ENCODE measurements around the gene ULK4.
"Not testable (repeated sequence)": the region's sequence is repeated elsewhere in the genome, so short reads cannot be mapped to it uniquely, and the experiment has no call there.

ULK4 gene

DNA sequence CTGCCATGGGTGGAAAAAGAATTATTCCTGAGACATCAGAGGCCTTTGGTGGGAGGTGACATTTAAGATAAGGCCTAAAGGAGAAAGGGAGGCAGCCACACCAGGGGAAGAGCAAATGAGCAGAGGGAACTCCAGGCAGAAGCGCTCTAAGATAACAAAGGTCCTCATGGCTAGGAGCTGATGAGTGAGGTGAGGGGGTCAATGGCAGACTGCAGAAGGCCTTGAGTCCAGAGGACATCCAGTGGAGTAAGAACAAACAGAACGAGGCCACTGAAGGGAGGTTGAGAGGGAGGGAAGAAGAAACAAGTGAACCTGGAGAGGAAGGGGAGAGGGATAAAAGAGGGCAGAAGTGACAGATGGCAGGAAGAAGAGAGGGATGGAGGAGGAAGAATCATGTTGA lies 665.3 kb downstream of the ULK4 start:
- POLR2A ChIA-PET, result no interaction called here
- CTCF ChIA-PET, result interaction anchor here (0.6 kb wide), 1 partner anchor 60 kb away, joined by 8 read pairs; no protein-coding TSS in a partner anchor
- no peak for TF ChIP-seq BHLHE40 (IDR thresholded peaks at IDR 0.05; ENCODE audit: borderline replicate concordance)
- TF ChIP-seq ZNF384 (IDR thresholded peaks at IDR 0.05), result no peak
- no peak for TF ChIP-seq HDGF (IDR thresholded peaks at IDR 0.05; ENCODE audit: borderline replicate concordance)
- no peak for TF ChIP-seq NFRKB (IDR thresholded peaks at IDR 0.05)
- no peak for TF ChIP-seq SP1 (IDR thresholded peaks at IDR 0.05)
- no peak for TF ChIP-seq ARNT (IDR thresholded peaks at IDR 0.05)
- no peak for TF ChIP-seq FOXA1 (IDR thresholded peaks at IDR 0.05)
- no peak for TF ChIP-seq ELF4 (IDR thresholded peaks at IDR 0.05)
- TF ChIP-seq L3MBTL2 (conservative IDR thresholded peaks at IDR 0.05), result no peak
- TF ChIP-seq LEF1 (IDR thresholded peaks at IDR 0.05; ENCODE audit: borderline replicate concordance), result no peak
- no peak for TF ChIP-seq SUZ12 (IDR thresholded peaks at IDR 0.05)
- no peak for TF ChIP-seq TARDBP (IDR thresholded peaks at IDR 0.05)
- TF ChIP-seq, protein P1, sequence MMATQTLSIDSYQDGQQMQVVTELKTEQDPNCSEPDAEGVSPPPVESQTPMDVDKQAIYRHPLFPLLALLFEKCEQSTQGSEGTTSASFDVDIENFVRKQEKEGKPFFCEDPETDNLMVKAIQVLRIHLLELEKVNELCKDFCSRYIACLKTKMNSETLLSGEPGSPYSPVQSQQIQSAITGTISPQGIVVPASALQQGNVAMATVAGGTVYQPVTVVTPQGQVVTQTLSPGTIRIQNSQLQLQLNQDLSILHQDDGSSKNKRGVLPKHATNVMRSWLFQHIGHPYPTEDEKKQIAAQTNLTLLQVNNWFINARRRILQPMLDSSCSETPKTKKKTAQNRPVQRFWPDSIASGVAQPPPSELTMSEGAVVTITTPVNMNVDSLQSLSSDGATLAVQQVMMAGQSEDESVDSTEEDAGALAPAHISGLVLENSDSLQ (IDR thresholded peaks at IDR 0.05), result no peak
- no peak for TF ChIP-seq FOXK2 (IDR thresholded peaks at IDR 0.05)
- no peak for TF ChIP-seq FOXM1 (IDR thresholded peaks at IDR 0.05; ENCODE audit: borderline replicate concordance)
- no peak for DNase-seq (ENCODE audit: extremely low spot score)

DNA sequence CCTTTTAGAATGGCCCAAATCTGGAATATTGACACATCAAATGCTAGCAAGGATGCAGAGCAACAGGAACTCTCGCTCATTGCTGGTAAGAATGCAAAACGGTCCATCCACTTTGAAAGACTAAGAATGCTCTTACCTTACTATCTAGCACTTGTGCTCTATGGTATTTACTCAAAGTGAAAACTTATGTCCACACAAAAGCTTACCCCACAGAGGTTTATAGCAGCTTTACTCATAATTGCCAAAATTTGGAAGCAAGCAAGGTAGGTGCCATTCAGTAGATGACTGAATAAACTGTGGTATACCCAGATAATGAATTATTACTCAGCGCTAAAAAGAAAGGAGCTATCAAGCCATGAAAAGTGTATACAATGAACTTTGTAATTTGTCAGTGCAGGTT lies 666.2 kb downstream of the ULK4 start:
- TF ChIP-seq FOXA1 (IDR thresholded peaks at IDR 0.05), result no peak
- no peak for TF ChIP-seq TARDBP (IDR thresholded peaks at IDR 0.05)
- TF ChIP-seq ARNT (IDR thresholded peaks at IDR 0.05), result no peak
- no peak for TF ChIP-seq SUZ12 (IDR thresholded peaks at IDR 0.05)
- TF ChIP-seq LEF1 (IDR thresholded peaks at IDR 0.05; ENCODE audit: borderline replicate concordance), result no peak
- no peak for TF ChIP-seq ZNF384 (IDR thresholded peaks at IDR 0.05)
- no peak for TF ChIP-seq L3MBTL2 (conservative IDR thresholded peaks at IDR 0.05)
- no peak for TF ChIP-seq CTBP1 (IDR thresholded peaks at IDR 0.05; ENCODE audit: borderline replicate concordance)
- TF ChIP-seq ELF4 (IDR thresholded peaks at IDR 0.05), result no peak
- no peak for TF ChIP-seq FOXM1 (IDR thresholded peaks at IDR 0.05; ENCODE audit: borderline replicate concordance)
- no peak for TF ChIP-seq BHLHE40 (IDR thresholded peaks at IDR 0.05; ENCODE audit: borderline replicate concordance)
- TF ChIP-seq HDGF (IDR thresholded peaks at IDR 0.05; ENCODE audit: borderline replicate concordance), result no peak
- TF ChIP-seq SP1 (IDR thresholded peaks at IDR 0.05), result no peak
- TF ChIP-seq FOXK2 (IDR thresholded peaks at IDR 0.05), result no peak
- TF ChIP-seq NFRKB (IDR thresholded peaks at IDR 0.05), result no peak
- TF ChIP-seq, protein P1 (IDR thresholded peaks at IDR 0.05), result no peak
- DNase-seq (ENCODE audit: extremely low spot score), result no peak
- ChIA-PET CTCF (no interaction called here), POLR2A (no interaction called here)

DNA sequence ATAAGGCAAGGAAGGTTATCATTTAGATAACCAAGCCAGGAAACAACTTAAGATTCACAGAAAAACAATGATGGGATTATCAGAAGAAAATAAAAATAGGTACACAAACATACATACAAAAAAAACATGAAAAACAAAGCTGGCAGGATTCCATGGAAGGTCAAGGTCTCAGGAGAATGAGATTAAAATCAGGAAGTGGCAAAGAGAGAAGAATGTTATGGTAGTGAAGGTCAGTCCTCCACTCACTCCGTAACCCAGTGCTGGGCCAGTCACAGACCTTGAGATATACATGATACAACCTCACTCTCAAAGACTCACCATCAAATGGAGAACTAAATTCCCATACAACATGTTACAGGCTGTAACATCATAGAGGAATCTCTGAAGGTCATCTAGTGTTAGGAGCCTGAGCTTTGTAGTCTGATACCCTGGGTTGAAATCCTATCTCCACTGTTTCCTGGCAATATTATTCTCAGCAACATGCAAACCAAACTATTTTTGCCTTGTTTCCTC lies 668.7 kb downstream of the ULK4 start:
- TF ChIP-seq ARNT (IDR thresholded peaks at IDR 0.05) (no peak), SUZ12 (IDR thresholded peaks at IDR 0.05) (no peak), LEF1 (IDR thresholded peaks at IDR 0.05; ENCODE audit: borderline replicate concordance) (no peak)
- POLR2A ChIA-PET, result no interaction called here
- CTCF ChIA-PET, result interaction anchor here (0.6 kb wide), 1 partner anchor 387 kb away, joined by 3 read pairs; no protein-coding TSS in a partner anchor
- DNase-seq (ENCODE audit: extremely low spot score), result no peak

DNA sequence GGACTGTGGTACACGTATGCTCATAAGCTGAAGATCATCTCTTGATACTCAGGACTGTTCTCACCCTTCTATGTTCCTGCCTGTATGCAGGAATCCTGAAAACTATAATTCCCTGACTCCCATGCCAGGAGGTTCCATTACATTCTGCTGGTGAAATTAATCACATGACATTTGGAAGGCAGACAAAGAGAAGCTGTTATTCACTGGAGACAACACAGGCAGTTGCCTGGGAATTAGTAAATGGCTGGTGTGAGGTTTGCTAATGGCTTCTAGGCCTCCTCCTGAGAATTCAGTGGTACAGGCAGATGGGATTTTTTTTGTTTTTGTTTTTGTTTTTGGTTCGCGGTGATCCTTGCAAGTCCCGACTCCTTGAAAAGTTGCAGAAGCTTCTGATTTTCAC lies 671.2 kb downstream of the ULK4 start:
- TF ChIP-seq BHLHE40 (IDR thresholded peaks at IDR 0.05; ENCODE audit: borderline replicate concordance), result no peak
- TF ChIP-seq TARDBP (IDR thresholded peaks at IDR 0.05), result no peak
- no peak for TF ChIP-seq HDGF (IDR thresholded peaks at IDR 0.05; ENCODE audit: borderline replicate concordance)
- TF ChIP-seq FOXM1 (IDR thresholded peaks at IDR 0.05; ENCODE audit: borderline replicate concordance), result no peak
- no peak for TF ChIP-seq SP1 (IDR thresholded peaks at IDR 0.05)
- no peak for TF ChIP-seq ZNF384 (IDR thresholded peaks at IDR 0.05)
- no peak for TF ChIP-seq NFRKB (IDR thresholded peaks at IDR 0.05)
- no peak for TF ChIP-seq L3MBTL2 (conservative IDR thresholded peaks at IDR 0.05)
- no peak for TF ChIP-seq ARNT (IDR thresholded peaks at IDR 0.05)
- no peak for TF ChIP-seq FOXK2 (IDR thresholded peaks at IDR 0.05)
- no peak for TF ChIP-seq SUZ12 (IDR thresholded peaks at IDR 0.05)
- ChIA-PET POLR2A (no interaction called here), CTCF (no interaction called here)
- no peak for DNase-seq (ENCODE audit: extremely low spot score)

DNA sequence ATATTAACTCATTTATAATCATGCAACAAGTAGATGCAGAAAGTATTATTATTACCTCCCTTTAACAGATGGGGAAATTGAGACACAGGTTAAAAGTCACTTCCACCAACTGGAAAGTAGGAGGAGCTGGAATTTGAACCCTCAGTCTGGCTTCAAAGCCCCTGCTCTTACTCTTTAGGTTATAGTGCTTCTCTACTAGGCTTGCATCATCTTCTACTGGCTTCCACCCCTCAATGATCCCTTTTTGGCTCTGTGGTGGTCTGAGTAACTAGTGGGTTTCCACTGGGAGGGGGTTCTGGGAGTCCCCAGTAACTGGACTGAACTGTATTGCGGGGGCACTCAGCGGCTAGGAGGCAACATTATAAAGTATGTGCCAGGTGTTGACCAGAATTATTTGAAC lies 671.6 kb downstream of the ULK4 start:
- ChIA-PET CTCF (no interaction called here), POLR2A (no interaction called here)
- TF ChIP-seq CTBP1 (IDR thresholded peaks at IDR 0.05; ENCODE audit: borderline replicate concordance) (no peak), BHLHE40 (IDR thresholded peaks at IDR 0.05; ENCODE audit: borderline replicate concordance) (no peak), LEF1 (IDR thresholded peaks at IDR 0.05; ENCODE audit: borderline replicate concordance) (no peak)
- DNase-seq (ENCODE audit: extremely low spot score), result no peak

DNA sequence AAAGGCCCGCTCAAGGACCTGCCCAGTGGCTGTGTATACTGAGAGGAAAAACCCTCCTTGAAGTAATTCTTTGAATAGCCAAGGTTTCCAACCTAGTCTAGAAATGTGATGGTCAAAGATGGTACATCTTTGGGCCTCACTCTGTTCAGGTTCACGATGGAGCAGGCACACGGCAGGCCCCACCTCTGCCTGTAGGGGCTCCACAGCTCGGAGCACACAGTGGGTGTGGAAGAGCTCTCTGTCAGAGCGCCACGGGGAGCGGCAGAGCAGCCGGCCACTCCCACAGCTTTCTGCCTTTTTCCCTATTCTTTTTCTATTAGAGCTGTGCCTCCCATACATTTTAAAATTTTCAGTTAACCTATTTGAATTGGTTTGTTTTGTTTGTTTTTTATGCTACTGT lies 673.1 kb downstream of the ULK4 start:
- TF ChIP-seq SUZ12 (IDR thresholded peaks at IDR 0.05) (no peak), TARDBP (IDR thresholded peaks at IDR 0.05) (no peak), LEF1 (IDR thresholded peaks at IDR 0.05; ENCODE audit: borderline replicate concordance) (no peak)
- TF ChIP-seq, protein P1 (IDR thresholded peaks at IDR 0.05), result no peak
- ChIA-PET POLR2A (no interaction called here), CTCF (no interaction called here)
- DNase-seq (ENCODE audit: extremely low spot score), result no peak

DNA sequence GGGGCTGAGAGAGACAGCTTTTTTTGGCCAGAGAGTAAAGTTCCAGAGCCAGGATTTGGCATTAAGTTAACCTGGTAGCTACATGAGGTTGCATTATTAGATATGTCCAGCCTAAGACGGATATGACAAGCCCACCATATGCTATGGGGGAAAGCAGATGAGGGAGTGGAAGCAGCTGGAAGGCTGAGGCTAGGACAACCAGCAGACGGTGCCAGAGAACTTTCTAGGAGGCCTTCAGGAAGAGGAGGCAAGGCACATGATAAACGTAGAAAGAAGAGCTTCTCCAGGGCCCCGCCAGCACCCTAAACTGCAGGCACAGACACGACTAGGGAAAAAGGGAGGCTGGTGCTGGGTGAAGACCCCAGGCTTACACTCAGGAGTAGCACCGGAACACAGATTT lies 675.6 kb downstream of the ULK4 start:
- TF ChIP-seq BHLHE40 (IDR thresholded peaks at IDR 0.05; ENCODE audit: borderline replicate concordance) (no peak), L3MBTL2 (conservative IDR thresholded peaks at IDR 0.05) (no peak), ELF4 (IDR thresholded peaks at IDR 0.05) (no peak), NFRKB (IDR thresholded peaks at IDR 0.05) (no peak)
- ChIA-PET CTCF (no interaction called here), POLR2A (no interaction called here)
- no peak for DNase-seq (ENCODE audit: extremely low spot score)

DNA sequence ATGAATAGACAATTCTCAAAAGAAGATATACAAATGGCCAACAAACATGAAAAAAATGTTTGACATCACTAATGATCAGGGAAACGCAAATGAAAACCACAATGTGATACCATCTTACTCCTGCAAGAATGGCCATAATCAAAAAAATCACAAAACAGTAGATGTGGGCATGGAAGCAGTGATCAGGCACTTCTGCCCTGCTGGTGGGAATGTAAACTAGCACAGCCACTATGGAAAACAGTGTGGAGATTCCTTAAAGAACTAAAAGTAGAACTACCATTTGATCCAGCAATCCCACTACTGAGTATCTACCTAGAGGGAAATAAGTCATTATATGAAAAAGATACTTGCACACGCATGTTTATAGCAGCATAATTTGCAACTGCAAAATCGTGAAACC lies 677.0 kb downstream of the ULK4 start:
- POLR2A ChIA-PET; CTCF ChIA-PET; DNase-seq (ENCODE audit: extremely low spot score): not testable (repeated sequence)
